NT2/D1 (cell line): ENCODE data around the gene MKLN1.

Source experiments
- YY1 ChIP-seq: IDR thresholded peaks from 2 replicates; pipeline ENCODE4 v1.6.1; 2011; ENCODE audit not compliant: insufficient read length, insufficient read depth
- ZNF274 ChIP-seq: IDR thresholded peaks from 2 replicates; pipeline ENCODE4 v1.6.1; 2011; ENCODE audit warnings: mild to moderate bottlenecking, low read depth, low read length

DNA sequence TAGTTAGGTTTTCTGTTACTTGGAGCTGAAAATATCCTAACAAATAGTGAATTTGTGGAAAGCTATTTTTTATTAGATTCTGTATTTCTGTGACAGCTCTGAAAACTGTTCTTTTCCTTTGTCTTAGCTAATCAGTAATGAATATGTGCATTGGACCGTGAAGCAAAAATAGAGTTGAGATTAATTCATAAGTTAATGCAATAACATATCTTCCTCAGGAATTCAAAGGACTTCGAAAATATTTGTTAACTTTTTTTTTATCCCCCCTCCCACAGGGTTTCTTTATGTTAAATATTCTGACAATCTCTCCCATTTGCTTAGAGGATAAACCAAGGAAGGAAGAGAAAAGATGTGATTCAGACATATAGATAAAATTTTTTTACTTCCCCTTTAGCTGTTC lies 127.3 kb downstream of the MKLN1 start:
- no peak for TF ChIP-seq ZNF274
- TF ChIP-seq YY1: no peak
